ENCODE results near the gene PFKFB3. TPM values are rescaled to one million over a fixed set of nuclear protein-coding genes. Genes with fewer than 3 reads are reported as not detected.

The PFKFB3 gene
- total RNA-seq, 2 donors from 2014 or later = 31.2 to 34.5 TPM

GRCh38 chr10:6298428-6298827, 95.7 kb downstream of the PFKFB3 start:
- no peak overlapping the region for H3K4me3 ChIP-seq (ENCODE audit: low read length)
- TF ChIP-seq, protein P1, sequence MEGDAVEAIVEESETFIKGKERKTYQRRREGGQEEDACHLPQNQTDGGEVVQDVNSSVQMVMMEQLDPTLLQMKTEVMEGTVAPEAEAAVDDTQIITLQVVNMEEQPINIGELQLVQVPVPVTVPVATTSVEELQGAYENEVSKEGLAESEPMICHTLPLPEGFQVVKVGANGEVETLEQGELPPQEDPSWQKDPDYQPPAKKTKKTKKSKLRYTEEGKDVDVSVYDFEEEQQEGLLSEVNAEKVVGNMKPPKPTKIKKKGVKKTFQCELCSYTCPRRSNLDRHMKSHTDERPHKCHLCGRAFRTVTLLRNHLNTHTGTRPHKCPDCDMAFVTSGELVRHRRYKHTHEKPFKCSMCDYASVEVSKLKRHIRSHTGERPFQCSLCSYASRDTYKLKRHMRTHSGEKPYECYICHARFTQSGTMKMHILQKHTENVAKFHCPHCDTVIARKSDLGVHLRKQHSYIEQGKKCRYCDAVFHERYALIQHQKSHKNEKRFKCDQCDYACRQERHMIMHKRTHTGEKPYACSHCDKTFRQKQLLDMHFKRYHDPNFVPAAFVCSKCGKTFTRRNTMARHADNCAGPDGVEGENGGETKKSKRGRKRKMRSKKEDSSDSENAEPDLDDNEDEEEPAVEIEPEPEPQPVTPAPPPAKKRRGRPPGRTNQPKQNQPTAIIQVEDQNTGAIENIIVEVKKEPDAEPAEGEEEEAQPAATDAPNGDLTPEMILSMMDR (conservative IDR thresholded peaks at IDR 0.05) = no peak
- Mint-ChIP-seq H3K4me3 (no peak overlapping the region), H3K27ac (no peak overlapping the region), H3K27me3 (ENCODE audit: insufficient read depth) (no peaks in the 10 kb centered on the region), H3K4me1 (peaks cover 7% of the 10 kb centered on the region), H3K9me3 (peaks cover 14% of the 10 kb centered on the region), H3K36me3 (ENCODE audit: low read depth) (no peaks in the 10 kb centered on the region)
- H3K4me1 ChIP-seq (ENCODE audit: control insufficient read depth, insufficient read depth, low read length) = no peaks in the 10 kb centered on the region
- no peak overlapping the region for H3K9ac ChIP-seq (ENCODE audit: extremely low read depth, low read length, poor library complexity, severe bottlenecking)
- H3K9me3 ChIP-seq (ENCODE audit: control insufficient read depth, low read length) = no peaks in the 10 kb centered on the region
- DNase-seq = no peak
- no peaks in the 10 kb centered on the region for H3K36me3 ChIP-seq (ENCODE audit: control insufficient read depth, insufficient read depth, low read length)
- no peaks in the 10 kb centered on the region for H3K27me3 ChIP-seq (ENCODE audit: control insufficient read depth, insufficient read depth, low read length, poor library complexity, severe bottlenecking)
- 96 to 100% methylated on average over 3 to 5 of the region's 5 CpGs for WGBS, 2 experiments (ENCODE audit: insufficient coverage in 1 of 2, insufficient read length in 1 of 2)
- no peak overlapping the region for H3K27ac ChIP-seq (ENCODE audit: low read depth, low read length)

GRCh38 chr10:6299234-6299633, 96.5 kb downstream of the PFKFB3 start:
- no peak overlapping the region for H3K27ac Mint-ChIP-seq
- H3K4me1 ChIP-seq (ENCODE audit: control insufficient read depth, insufficient read depth, low read length) = no peaks in the 10 kb centered on the region
- TF ChIP-seq, protein P1 (conservative IDR thresholded peaks at IDR 0.05) = no peak
- H3K4me3 ChIP-seq (ENCODE audit: low read length) = no peak overlapping the region
- no peak overlapping the region for H3K9ac ChIP-seq (ENCODE audit: extremely low read depth, low read length, poor library complexity, severe bottlenecking)
- no peaks in the 10 kb centered on the region for H3K27me3 ChIP-seq (ENCODE audit: control insufficient read depth, insufficient read depth, low read length, poor library complexity, severe bottlenecking)
- peaks cover 7% of the 10 kb centered on the region for H3K4me1 Mint-ChIP-seq
- no peaks in the 10 kb centered on the region for H3K27me3 Mint-ChIP-seq (ENCODE audit: insufficient read depth)
- no peaks in the 10 kb centered on the region for H3K9me3 ChIP-seq (ENCODE audit: control insufficient read depth, low read length)
- H3K36me3 Mint-ChIP-seq (ENCODE audit: low read depth) = no peaks in the 10 kb centered on the region
- peak; percentile 60 for DNase-seq
- 68 to 81% methylated on average over 10 to 11 of the region's 11 CpGs for WGBS, 2 experiments (ENCODE audit: insufficient coverage in 1 of 2, insufficient read length in 1 of 2)
- no peak overlapping the region for H3K4me3 Mint-ChIP-seq
- H3K27ac ChIP-seq (ENCODE audit: low read depth, low read length) = no peak overlapping the region
- peaks cover 8% of the 10 kb centered on the region for H3K9me3 Mint-ChIP-seq
- no peaks in the 10 kb centered on the region for H3K36me3 ChIP-seq (ENCODE audit: control insufficient read depth, insufficient read depth, low read length)

DNA sequence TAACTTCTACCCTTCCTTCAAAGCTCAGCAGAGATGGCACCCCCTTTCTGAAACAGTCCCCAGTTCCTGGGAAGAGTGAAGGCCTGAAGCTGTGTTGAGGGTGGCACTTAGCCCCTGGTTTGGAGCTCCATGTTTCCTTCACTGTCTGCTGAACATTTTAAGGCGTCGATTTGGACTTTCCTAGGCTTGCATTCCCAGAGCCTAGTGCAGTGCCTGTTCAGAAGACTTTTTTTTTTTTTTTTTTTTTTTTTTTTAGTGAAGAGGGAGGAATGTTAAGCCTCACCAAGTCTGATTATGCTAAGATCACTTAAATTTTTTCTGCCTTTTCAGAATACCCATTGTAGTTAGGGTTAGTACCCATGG, 97.0 kb downstream of the PFKFB3 start:
- 100% methylated on average over 2 of the region's 2 CpGs; no CpG with 5 or more reads in 1 of the 2 experiments for WGBS, 2 experiments (ENCODE audit: insufficient coverage in 1 of 2, insufficient read length in 1 of 2)
- Mint-ChIP-seq H3K27me3 (ENCODE audit: insufficient read depth) (no peaks in the 10 kb centered on the region), H3K27ac (no peak overlapping the region), H3K4me3 (no peak overlapping the region), H3K36me3 (ENCODE audit: low read depth) (no peaks in the 10 kb centered on the region), H3K4me1 (peaks cover 7% of the 10 kb centered on the region), H3K9me3 (peaks cover 3% of the 10 kb centered on the region)
- no peaks in the 10 kb centered on the region for H3K27me3 ChIP-seq (ENCODE audit: control insufficient read depth, insufficient read depth, low read length, poor library complexity, severe bottlenecking)
- H3K4me1 ChIP-seq (ENCODE audit: control insufficient read depth, insufficient read depth, low read length) = no peaks in the 10 kb centered on the region
- no peaks in the 10 kb centered on the region for H3K36me3 ChIP-seq (ENCODE audit: control insufficient read depth, insufficient read depth, low read length)
- H3K9ac ChIP-seq (ENCODE audit: extremely low read depth, low read length, poor library complexity, severe bottlenecking) = no peak overlapping the region
- no peak for DNase-seq
- H3K4me3 ChIP-seq (ENCODE audit: low read length) = no peak overlapping the region
- TF ChIP-seq, protein P1 (conservative IDR thresholded peaks at IDR 0.05) = no peak
- no peak overlapping the region for H3K27ac ChIP-seq (ENCODE audit: low read depth, low read length)
- H3K9me3 ChIP-seq (ENCODE audit: control insufficient read depth, low read length) = no peaks in the 10 kb centered on the region
